ENCODE measurements around the gene SMIM3.

DNA sequence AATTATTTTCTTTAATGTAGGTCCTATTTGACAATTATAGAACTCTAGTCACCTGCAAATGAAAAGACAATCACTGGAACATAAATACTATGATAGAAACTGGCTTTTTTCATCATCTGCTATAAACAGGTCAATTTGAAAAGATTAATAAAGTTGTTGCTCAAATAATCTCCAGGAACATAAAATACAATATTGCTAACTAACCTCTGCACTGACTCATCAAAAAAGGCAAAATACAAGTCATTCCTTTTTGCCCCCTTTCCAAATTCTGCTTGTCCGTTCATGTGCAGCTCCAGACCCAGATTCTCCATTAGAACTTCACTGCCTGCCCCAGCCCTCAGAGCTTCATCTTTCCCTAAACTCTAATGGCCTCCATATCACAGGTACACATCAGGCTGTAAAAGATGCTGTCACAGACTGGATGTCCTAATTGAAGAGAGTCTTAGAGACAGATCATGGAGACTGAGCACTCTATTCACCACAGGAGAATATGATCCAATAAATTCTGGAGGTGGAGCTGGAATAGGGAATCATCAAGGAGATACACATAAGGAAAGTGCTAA lies 21.4 kb upstream of the SMIM3 start:
- TF ChIP-seq, protein P1, sequence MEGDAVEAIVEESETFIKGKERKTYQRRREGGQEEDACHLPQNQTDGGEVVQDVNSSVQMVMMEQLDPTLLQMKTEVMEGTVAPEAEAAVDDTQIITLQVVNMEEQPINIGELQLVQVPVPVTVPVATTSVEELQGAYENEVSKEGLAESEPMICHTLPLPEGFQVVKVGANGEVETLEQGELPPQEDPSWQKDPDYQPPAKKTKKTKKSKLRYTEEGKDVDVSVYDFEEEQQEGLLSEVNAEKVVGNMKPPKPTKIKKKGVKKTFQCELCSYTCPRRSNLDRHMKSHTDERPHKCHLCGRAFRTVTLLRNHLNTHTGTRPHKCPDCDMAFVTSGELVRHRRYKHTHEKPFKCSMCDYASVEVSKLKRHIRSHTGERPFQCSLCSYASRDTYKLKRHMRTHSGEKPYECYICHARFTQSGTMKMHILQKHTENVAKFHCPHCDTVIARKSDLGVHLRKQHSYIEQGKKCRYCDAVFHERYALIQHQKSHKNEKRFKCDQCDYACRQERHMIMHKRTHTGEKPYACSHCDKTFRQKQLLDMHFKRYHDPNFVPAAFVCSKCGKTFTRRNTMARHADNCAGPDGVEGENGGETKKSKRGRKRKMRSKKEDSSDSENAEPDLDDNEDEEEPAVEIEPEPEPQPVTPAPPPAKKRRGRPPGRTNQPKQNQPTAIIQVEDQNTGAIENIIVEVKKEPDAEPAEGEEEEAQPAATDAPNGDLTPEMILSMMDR (IDR thresholded peaks at IDR 0.05; ENCODE audit: poor library complexity, severe bottlenecking): no peak
- TF ChIP-seq, protein P2, sequence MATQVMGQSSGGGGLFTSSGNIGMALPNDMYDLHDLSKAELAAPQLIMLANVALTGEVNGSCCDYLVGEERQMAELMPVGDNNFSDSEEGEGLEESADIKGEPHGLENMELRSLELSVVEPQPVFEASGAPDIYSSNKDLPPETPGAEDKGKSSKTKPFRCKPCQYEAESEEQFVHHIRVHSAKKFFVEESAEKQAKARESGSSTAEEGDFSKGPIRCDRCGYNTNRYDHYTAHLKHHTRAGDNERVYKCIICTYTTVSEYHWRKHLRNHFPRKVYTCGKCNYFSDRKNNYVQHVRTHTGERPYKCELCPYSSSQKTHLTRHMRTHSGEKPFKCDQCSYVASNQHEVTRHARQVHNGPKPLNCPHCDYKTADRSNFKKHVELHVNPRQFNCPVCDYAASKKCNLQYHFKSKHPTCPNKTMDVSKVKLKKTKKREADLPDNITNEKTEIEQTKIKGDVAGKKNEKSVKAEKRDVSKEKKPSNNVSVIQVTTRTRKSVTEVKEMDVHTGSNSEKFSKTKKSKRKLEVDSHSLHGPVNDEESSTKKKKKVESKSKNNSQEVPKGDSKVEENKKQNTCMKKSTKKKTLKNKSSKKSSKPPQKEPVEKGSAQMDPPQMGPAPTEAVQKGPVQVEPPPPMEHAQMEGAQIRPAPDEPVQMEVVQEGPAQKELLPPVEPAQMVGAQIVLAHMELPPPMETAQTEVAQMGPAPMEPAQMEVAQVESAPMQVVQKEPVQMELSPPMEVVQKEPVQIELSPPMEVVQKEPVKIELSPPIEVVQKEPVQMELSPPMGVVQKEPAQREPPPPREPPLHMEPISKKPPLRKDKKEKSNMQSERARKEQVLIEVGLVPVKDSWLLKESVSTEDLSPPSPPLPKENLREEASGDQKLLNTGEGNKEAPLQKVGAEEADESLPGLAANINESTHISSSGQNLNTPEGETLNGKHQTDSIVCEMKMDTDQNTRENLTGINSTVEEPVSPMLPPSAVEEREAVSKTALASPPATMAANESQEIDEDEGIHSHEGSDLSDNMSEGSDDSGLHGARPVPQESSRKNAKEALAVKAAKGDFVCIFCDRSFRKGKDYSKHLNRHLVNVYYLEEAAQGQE (IDR thresholded peaks at IDR 0.05; ENCODE audit: borderline replicate concordance): no peak
- no peak for TF ChIP-seq EP300 (conservative IDR thresholded peaks at IDR 0.05; ENCODE audit: poor library complexity, severe bottlenecking)

Data from neural cell (in vitro differentiated cells).